Panc1 (cell line): ENCODE results near the gene SHF. TPM values are rescaled to one million over a fixed set of nuclear protein-coding genes. Genes with fewer than 3 reads are reported as not detected.

Experiments
- ATAC-seq: fragments of 200-7000 bp; cut with Tn5 transposase; 2 replicates; pipeline ENCODE4 v1.9.1; 2020; ENCODE audit warnings: mild to moderate bottlenecking, moderate library complexity
- BruUV-seq: library from RNA; stranded (reverse); fragments of 400-500 nt; replicated peaks from 2 replicates; lab custom pipeline; 2021; lab: Mats Ljungman, UMichigan
- CTCF ChIA-PET: fragments of 300-600 bp; sonication (Branson Sonifier 250); formaldehyde crosslinking; loops from one replicate; lab custom pipeline; 2022; ENCODE audit warnings: antibody characterized with exemption; lab: Charles Lee
- POLR2A ChIA-PET: fragments of 300-600 bp; sonication (Branson Sonifier 250); formaldehyde crosslinking; loops from one replicate; lab custom pipeline; 2022; ENCODE audit warnings: antibody characterized with exemption; lab: Charles Lee
- DNase-seq: peaks from one replicate; pipeline ENCODE4 v3.0.0-alpha.2; 2010; ENCODE audit warnings: low read depth, low spot score
- H3K27ac ChIP-seq: 2 replicates; pipeline ENCODE4 v1.5.1; 2011; ENCODE audit warnings: mild to moderate bottlenecking, low read length, inconsistent platforms
- H3K27me3 ChIP-seq: fragments of 200-500 bp; sonication (Bioruptor generic); 2 replicates; pipeline ENCODE4 v1.6.0; 2014; ENCODE audit warnings: low read length, inconsistent platforms; ENCODE audit not compliant: control insufficient read depth, insufficient read depth
- H3K36me3 ChIP-seq: fragments of 200-500 bp; sonication (Bioruptor generic); 2 replicates; pipeline ENCODE4 v1.5.1; 2014; ENCODE audit warnings: inconsistent platforms, mild to moderate bottlenecking, low read length, moderate library complexity; ENCODE audit not compliant: control insufficient read depth, insufficient read depth
- H3K4me1 ChIP-seq: 2 replicates; pipeline ENCODE4 v1.5.1; 2011; ENCODE audit warnings: inconsistent platforms, mild to moderate bottlenecking, low read length, moderate library complexity; ENCODE audit not compliant: control insufficient read depth, insufficient read depth
- H3K4me3 ChIP-seq, 2 experiments: 2 replicates each; pipeline ENCODE4 v1.5.1; 2011 to 2012; ENCODE audit warnings: low read depth in 2 of 2, low read length in 2 of 2, mild to moderate bottlenecking in 2 of 2, inconsistent platforms in 1 of 2, moderate library complexity in 1 of 2
- H3K9me3 ChIP-seq: fragments of 200-500 bp; sonication (Bioruptor generic); 2 replicates; pipeline ENCODE4 v1.5.1; 2014; ENCODE audit warnings: low read depth, mild to moderate bottlenecking, inconsistent platforms, low read length, moderate library complexity; ENCODE audit not compliant: control insufficient read depth, insufficient read depth
- CTCF ChIP-seq: fragments of 450-650 bp; IDR thresholded peaks from 2 replicates; pipeline ENCODE4 v1.5.1; 2017; ENCODE audit warnings: mild to moderate bottlenecking
- POLR2AphosphoS5 ChIP-seq: IDR thresholded peaks from 2 replicates; pipeline ENCODE4 v1.6.1; 2012; ENCODE audit warnings: mild to moderate bottlenecking, low read depth, low read length, moderate library complexity
- REST ChIP-seq, 2 experiments: IDR thresholded peaks; 2 replicates each; pipeline ENCODE4 v1.6.1; 2011 to 2012; ENCODE audit warnings: low read depth in 2 of 2, control low read depth in 1 of 2, low read length in 1 of 2, mild to moderate bottlenecking in 1 of 2, moderate library complexity in 1 of 2; ENCODE audit not compliant: insufficient read depth in 1 of 2
- SIN3A ChIP-seq: IDR thresholded peaks from 2 replicates; pipeline ENCODE4 v1.6.1; 2012; ENCODE audit warnings: low read depth, mild to moderate bottlenecking, low read length, moderate library complexity, borderline replicate concordance; ENCODE audit not compliant: insufficient read depth
- TCF7L2 ChIP-seq: IDR thresholded peaks from 2 replicates; pipeline ENCODE4 v1.6.1; 2011; ENCODE audit warnings: mild to moderate bottlenecking, low read depth, low read length, inconsistent platforms
- in situ Hi-C: cut with HindIII; loops from 2 replicates; pipeline ENCODE4 v1.10.0; 2016; ENCODE audit warnings: low sequenced_read_pairs, low pct_unique_long_range_greater_than_20kb
- intact Hi-C: fragments of 100-400 bp; cut with micrococcal nuclease; formaldehyde crosslinking; loops from one replicate; pipeline ENCODE4 v1.10.0; 2022; ENCODE audit not compliant: unreplicated experiment
- total RNA-seq: library from RNA; stranded (reverse); gene quantifications from one replicate; pipeline ENCODE4 v1.2.1, GENCODE V29; 2021; ENCODE audit not compliant: unreplicated experiment

SHF gene
- total RNA-seq, 1 experiment from 2014 or later = 3.0 TPM

- intact Hi-C loops (no loop called here), in situ Hi-C loops (no loop called here)
- DNase-seq = no peak
- Histone ChIP-seq H3K9me3 (no peaks in the 10 kb centered on the region), H3K4me3 (no peak overlapping the region), H3K27ac (no peak overlapping the region), H3K36me3 (no peaks in the 10 kb centered on the region), H3K4me1 (no peaks in the 10 kb centered on the region), H3K27me3 (peaks cover 4% of the 10 kb centered on the region; the same call in 1 of the 2 replicates)
- POLR2A ChIA-PET = no interaction called here
- BruUV-seq = no TSS peak
- CTCF ChIA-PET = no interaction called here
- no peak for ATAC-seq
- TF ChIP-seq CTCF (no peak), POLR2AphosphoS5 (no peak), REST (IDR thresholded peaks at IDR 0.05; ENCODE audit: insufficient read depth in 1 of 2, low read depth in 2 of 2, low read length in 1 of 2) (no peak), TCF7L2 (no peak), SIN3A (no peak)
Observed at GRCh38 chr15:45141386-45141785, 46.4 kb downstream of the SHF start.

- no peaks in the 10 kb centered on the region for H3K4me1 ChIP-seq
- H3K9me3 ChIP-seq = no peaks in the 10 kb centered on the region
- no peaks in the 10 kb centered on the region for H3K36me3 ChIP-seq
- H3K4me3 ChIP-seq = no peak overlapping the region
- ChIA-PET POLR2A (no interaction called here), CTCF (no interaction called here)
- peaks cover 5% of the 10 kb centered on the region; the same call in 1 of the 2 replicates for H3K27me3 ChIP-seq
- TF ChIP-seq SIN3A = no peak
- TF ChIP-seq TCF7L2 = no peak
- no peak for TF ChIP-seq POLR2AphosphoS5
- no peak for TF ChIP-seq CTCF
- no peak for TF ChIP-seq REST (IDR thresholded peaks at IDR 0.05; ENCODE audit: insufficient read depth in 1 of 2, low read depth in 2 of 2, low read length in 1 of 2)
- intact Hi-C loops (no loop called here), in situ Hi-C loops (no loop called here)
- BruUV-seq = no TSS peak
- no peak for ATAC-seq
- no peak for DNase-seq
- no peak overlapping the region for H3K27ac ChIP-seq
Observed at GRCh38 chr15:45140557-45141250, 47.1 kb downstream of the SHF start.
